Esophagus squamous epithelium (tissue), 4 donors: Measurements from ENCODE around the gene NOM1.

Experiments
- CTCF ChIP-seq, 6 experiments: fragments of 450-650 bp in 4 of 6; fragments of 200-600 bp in 2 of 6; sonication (generic) in 2 of 6; IDR thresholded peaks; one replicate each; pipeline ENCODE4 v1.5.1; 2016 to 2019; ENCODE audit warnings: antibody characterized with exemption in 6 of 6, mild to moderate bottlenecking in 4 of 6, moderate library complexity in 4 of 6
- POLR2A ChIP-seq, 4 donors: fragments of 450-650 bp; IDR thresholded peaks; one replicate each; pipeline ENCODE4 v1.6.1; 2017; ENCODE audit warnings: antibody characterized with exemption in 4 of 4, mild to moderate bottlenecking in 4 of 4, moderate library complexity in 3 of 4

- no peak for TF ChIP-seq CTCF (IDR thresholded peaks at IDR 0.05)
- no peak for TF ChIP-seq POLR2A (IDR thresholded peaks at IDR 0.05)
Measured at GRCh38 chr7:157004521-157005455, 55.3 kb downstream of the NOM1 start.
